IMR-90 (cell line): ENCODE results near the gene DIAPH1. TPM values are rescaled to one million over a fixed set of nuclear protein-coding genes. Genes with fewer than 3 reads are reported as not detected.

Experiments
- ATAC-seq: fragments of 200-7000 bp; cut with Tn5 transposase; 2 replicates; pipeline ENCODE4 v1.9.1; 2020; ENCODE audit warnings: low read depth, mild to moderate bottlenecking, moderate library complexity
- BruUV-seq: library from RNA; stranded (reverse); fragments of 400-500 nt; replicated peaks from 2 replicates; lab custom pipeline; 2021; lab: Mats Ljungman, UMichigan
- CTCF ChIA-PET: fragments of 300-600 bp; formaldehyde crosslinking; extraction: SDS; loops from one replicate; lab custom pipeline; 2021; ENCODE audit warnings: antibody characterized with exemption; lab: Yijun Ruan, JAX
- POLR2A ChIA-PET: fragments of 300-600 bp; sonication (Branson Sonifier 250); formaldehyde crosslinking; loops from one replicate; lab custom pipeline; 2022; ENCODE audit warnings: antibody characterized with exemption; ENCODE audit not compliant: unreplicated experiment; lab: Charles Lee
- DNase-seq: peaks from one replicate; pipeline ENCODE4 v3.0.0; 2013
- H2AFZ ChIP-seq: replicated peaks from 2 replicates; pipeline ENCODE3; 2013; ENCODE audit warnings: low read length, mild to moderate bottlenecking; ENCODE audit not compliant: poor library complexity
- H2AK5ac ChIP-seq: 2 replicates; pipeline ENCODE4 v1.6.1; 2013; ENCODE audit warnings: low read depth, low read length, inconsistent platforms
- H2AK9ac ChIP-seq: replicated peaks from 2 replicates; pipeline ENCODE3; 2013; ENCODE audit warnings: mild to moderate bottlenecking, low read depth, low read length, moderate library complexity; ENCODE audit not compliant: poor library complexity
- H2BK120ac ChIP-seq: 2 replicates; pipeline ENCODE4 v1.6.1; 2013; ENCODE audit warnings: low read depth, low read length, inconsistent platforms
- H2BK15ac ChIP-seq: 3 replicates; pipeline ENCODE4 v1.6.1; 2013; ENCODE audit warnings: low read depth, low read length, inconsistent platforms
- H2BK20ac ChIP-seq: 2 replicates; pipeline ENCODE4 v1.6.1; 2013; ENCODE audit warnings: low read depth, mild to moderate bottlenecking, inconsistent platforms, low read length, moderate library complexity
- H2BK5ac ChIP-seq: 2 replicates; pipeline ENCODE4 v1.6.1; 2013; ENCODE audit warnings: mild to moderate bottlenecking, low read depth, low read length, inconsistent platforms; ENCODE audit not compliant: poor library complexity, severe bottlenecking
- H3K14ac ChIP-seq: replicated peaks from 2 replicates; pipeline ENCODE4 v1.6.1; 2013; ENCODE audit warnings: low read depth, low read length, inconsistent platforms
- H3K18ac ChIP-seq: 2 replicates; pipeline ENCODE4 v1.6.1; 2013; ENCODE audit warnings: low read depth, low read length, control low read depth
- H3K23ac ChIP-seq: 2 replicates; pipeline ENCODE4 v1.6.1; 2013; ENCODE audit warnings: low read depth, low read length, inconsistent platforms
- H3K27ac ChIP-seq: 2 replicates; pipeline ENCODE4 v1.5.1; 2013; ENCODE audit warnings: mild to moderate bottlenecking, control low read depth, low read length; ENCODE audit not compliant: insufficient read depth
- H3K27me3 ChIP-seq: 2 replicates; pipeline ENCODE4 v1.6.1; 2013; ENCODE audit warnings: low read length; ENCODE audit not compliant: control insufficient read depth, insufficient read depth
- H3K36me3 ChIP-seq: 2 replicates; pipeline ENCODE4 v1.6.1; 2013; ENCODE audit warnings: low read length, mixed read lengths; ENCODE audit not compliant: control insufficient read depth, insufficient read depth
- H3K4ac ChIP-seq: 2 replicates; pipeline ENCODE4 v1.6.1; 2013; ENCODE audit warnings: low read depth, low read length, inconsistent platforms
- H3K4me1 ChIP-seq: 2 replicates; pipeline ENCODE4 v1.6.1; 2013; ENCODE audit warnings: low read length, mixed read lengths; ENCODE audit not compliant: control insufficient read depth, insufficient read depth
- H3K4me2 ChIP-seq: 2 replicates; pipeline ENCODE4 v1.6.1; 2013; ENCODE audit warnings: low read depth, mild to moderate bottlenecking, control low read depth, low read length, moderate library complexity
- H3K4me3 ChIP-seq: 2 replicates; pipeline ENCODE4 v1.5.1; 2013; ENCODE audit warnings: low read depth, mild to moderate bottlenecking, control low read depth, low read length, moderate library complexity; ENCODE audit not compliant: insufficient read depth
- H3K56ac ChIP-seq: 2 replicates; pipeline ENCODE4 v1.6.1; 2013; ENCODE audit warnings: low read length, inconsistent platforms; ENCODE audit not compliant: insufficient read depth; ENCODE audit errors: extremely low read depth
- H3K79me1 ChIP-seq, 2 experiments: 2 replicates each; pipeline ENCODE4 v1.6.1; 2013; ENCODE audit warnings: low read length in 2 of 2, inconsistent platforms in 1 of 2, low read depth in 1 of 2
- H3K9ac ChIP-seq: 2 replicates; pipeline ENCODE4 v1.6.1; 2013; ENCODE audit warnings: low read depth, low read length, control low read depth
- H3K9me1 ChIP-seq: 2 replicates; pipeline ENCODE4 v1.6.1; 2013; ENCODE audit warnings: low read length, inconsistent platforms; ENCODE audit not compliant: insufficient read depth
- H3K9me3 ChIP-seq: 2 replicates; pipeline ENCODE4 v1.6.1; 2013; ENCODE audit warnings: low read length; ENCODE audit not compliant: control insufficient read depth, insufficient read depth
- H4K20me1 ChIP-seq: 2 replicates; pipeline ENCODE4 v1.6.1; 2013; ENCODE audit warnings: low read length, inconsistent platforms; ENCODE audit not compliant: insufficient read depth
- H4K5ac ChIP-seq: 2 replicates; pipeline ENCODE4 v1.6.1; 2013; ENCODE audit warnings: mild to moderate bottlenecking, low read depth, low read length, control low read depth
- H4K8ac ChIP-seq, 2 experiments: 2 replicates each; pipeline ENCODE4 v1.6.1; 2013; ENCODE audit warnings: low read depth in 2 of 2, low read length in 2 of 2, control low read depth in 1 of 2, inconsistent platforms in 1 of 2
- H4K91ac ChIP-seq: 2 replicates; pipeline ENCODE4 v1.6.1; 2013; ENCODE audit warnings: low read depth, low read length, inconsistent platforms; ENCODE audit not compliant: insufficient read depth
- BHLHE40 ChIP-seq: fragments of 150-350 bp; IDR thresholded peaks from 2 replicates; pipeline ENCODE4 v1.6.1; 2016; ENCODE audit warnings: mild to moderate bottlenecking, low read depth, low read length
- CTCF ChIP-seq: conservative IDR thresholded peaks from 2 replicates; pipeline ENCODE4 v1.5.1; 2012; ENCODE audit warnings: mild to moderate bottlenecking, low read depth, low read length, improper control_type of control experiment
- MAZ ChIP-seq: IDR thresholded peaks from 2 replicates; pipeline ENCODE4 v1.6.1; 2012; ENCODE audit warnings: low read depth, mild to moderate bottlenecking, low read length, improper control_type of control experiment, moderate library complexity, borderline replicate concordance
- MXI1 ChIP-seq: IDR thresholded peaks from 2 replicates; pipeline ENCODE4 v1.6.1; 2012; ENCODE audit warnings: low read depth, mild to moderate bottlenecking, low read length, moderate library complexity, borderline replicate concordance
- POLR2A ChIP-seq: IDR thresholded peaks from 2 replicates; pipeline ENCODE4 v1.6.1; 2012; ENCODE audit warnings: mild to moderate bottlenecking, low read depth, low read length
- RAD21 ChIP-seq: IDR thresholded peaks from 2 replicates; pipeline ENCODE4 v1.6.1; 2012; ENCODE audit warnings: low read length, improper control_type of control experiment
- RCOR1 ChIP-seq: IDR thresholded peaks from 2 replicates; pipeline ENCODE4 v1.6.1; 2012; ENCODE audit warnings: mild to moderate bottlenecking, low read length, improper control_type of control experiment; ENCODE audit not compliant: insufficient replicate concordance
- RFX5 ChIP-seq: IDR thresholded peaks from 2 replicates; pipeline ENCODE4 v1.8.0; 2012; ENCODE audit warnings: low read depth, mild to moderate bottlenecking, low read length, moderate library complexity
- USF2 ChIP-seq: fragments of 150-350 bp; IDR thresholded peaks from 2 replicates; pipeline ENCODE4 v1.6.1; 2017; ENCODE audit warnings: mild to moderate bottlenecking, antibody characterized with exemption, low read length, low read depth
- WGBS, 2 experiments: methylation state at CpG; one replicate each; pipeline versions ENCODE4 v1.1.5 to v1.1.7; 2013; ENCODE audit warnings: missing lambda C conversion rate in 2 of 2; ENCODE audit not compliant: insufficient read length in 1 of 2; ENCODE audit errors: extremely low coverage in 2 of 2; 5-methylcytosine and 5-hydroxymethylcytosine counted together
- dilution Hi-C: fragments of 300-500 bp; cut with HindIII; formaldehyde crosslinking; loops from one replicate; pipeline ENCODE4 v1.14.3; 2018; ENCODE audit warnings: low sequenced_read_pairs; ENCODE audit not compliant: unreplicated experiment
- in situ Hi-C: fragments of 300-500 bp; cut with MboI; formaldehyde crosslinking; loops from 3 replicates; pipeline ENCODE4 v1.14.3; 2019; ENCODE audit warnings: low sequenced_read_pairs, inconsistent platforms, mixed read lengths
- intact Hi-C: fragments of 100-400 bp; cut with micrococcal nuclease; formaldehyde crosslinking; loops from 2 replicates; pipeline ENCODE4 v1.10.0; 2022
- polyA plus RNA-seq, 3 experiments: library from polyadenylated mRNA; depleted of rRNA; stranded (reverse); fragments of >200 nt; gene quantifications; 2 replicates each; pipeline ENCODE4 v1.2.3, GENCODE V29; 2012; ENCODE audit warnings: low replicate concordance in 1 of 3
- total RNA-seq: library from RNA; depleted of rRNA; stranded (reverse); fragments of >200 nt; gene quantifications from 2 replicates; pipeline ENCODE4 v1.2.3, GENCODE V29; 2012
- TF ChIP-seq, protein P1 (sequence below): fragments of 150-350 bp; IDR thresholded peaks from 2 replicates; pipeline ENCODE4 v1.6.1; 2016; ENCODE audit warnings: low read depth, mild to moderate bottlenecking, low read length, moderate library complexity, borderline replicate concordance

DIAPH1 gene
- total and polyA plus RNA-seq, 2 of the 4 experiments (the other 2 are of a cell fraction), result 12.0 to 37.4 TPM

DNA sequence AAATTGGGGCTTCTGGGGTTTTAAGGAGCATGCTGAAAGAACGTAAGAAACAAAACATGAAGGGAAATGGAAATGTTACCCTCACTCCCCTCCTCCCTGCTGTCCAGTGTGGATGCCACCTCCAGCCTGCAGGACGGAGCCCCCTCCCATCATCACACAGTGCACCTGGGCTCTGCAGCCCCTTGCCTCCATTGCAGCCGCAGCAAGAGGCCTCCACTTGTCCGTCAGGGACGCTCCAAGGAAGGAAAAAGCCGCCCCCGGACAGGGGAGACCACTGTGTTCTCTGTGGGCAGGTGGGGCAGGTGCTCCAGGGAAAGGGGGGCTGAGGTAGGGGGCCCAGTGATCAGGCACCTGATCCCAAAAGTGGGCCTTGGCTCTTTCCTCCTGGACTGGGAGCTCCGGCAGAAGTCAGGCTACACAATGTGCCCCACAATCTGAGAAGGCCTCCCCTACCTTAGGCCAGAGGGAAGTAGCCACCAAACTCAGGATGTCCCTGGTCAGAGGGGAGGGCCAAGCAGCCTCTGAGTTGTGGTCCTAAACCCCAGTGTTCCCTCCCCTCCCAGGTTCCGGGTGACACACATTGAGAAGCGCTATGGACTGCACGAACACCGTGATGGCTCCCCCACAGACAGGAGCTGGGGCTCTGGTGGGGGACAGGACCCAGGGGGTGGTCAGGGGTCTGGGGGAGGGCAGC is 20.7 kb upstream of the DIAPH1 start:
- no peak overlapping the region for H3K23ac ChIP-seq
- H3K9me3 ChIP-seq, result no peaks in the 10 kb centered on the region
- no CpG with 5 or more reads among the region's 12 CpGs for WGBS, 2 experiments
- H2BK120ac ChIP-seq, result no peak overlapping the region
- no peak overlapping the region for H3K14ac ChIP-seq
- H2AK9ac ChIP-seq, result no peak overlapping the region
- peaks cover 12% of the 10 kb centered on the region for H3K4me1 ChIP-seq
- no peak overlapping the region for H4K5ac ChIP-seq
- no peak overlapping the region for H3K4ac ChIP-seq
- peaks cover 16 to 36% of the 10 kb centered on the region in 2 experiments for H3K79me1 ChIP-seq
- no peak overlapping the region for H2AK5ac ChIP-seq
- peaks cover 18% of the 10 kb centered on the region for H3K36me3 ChIP-seq
- dilution Hi-C loops (no loop called here), in situ Hi-C loops (no loop called here), intact Hi-C loops (no loop called here)
- ChIA-PET POLR2A (no interaction called here), CTCF (no interaction called here)
- ATAC-seq (no peak), DNase-seq (no peak)
- H3K9me1 ChIP-seq, result peaks cover 28% of the 10 kb centered on the region
- no peak overlapping the region for H4K91ac ChIP-seq
- no peak overlapping the region for H3K56ac ChIP-seq
- H2AFZ ChIP-seq, result no peak overlapping the region
- H2BK20ac ChIP-seq, result no peak overlapping the region
- BruUV-seq, result no TSS peak
- no peak overlapping the region for H3K9ac ChIP-seq
- no peak overlapping the region for H2BK5ac ChIP-seq
- peaks cover 23% of the 10 kb centered on the region for H4K20me1 ChIP-seq
- H3K4me2 ChIP-seq, result no peak overlapping the region
- no peaks in the 10 kb centered on the region for H3K27me3 ChIP-seq
- H2BK15ac ChIP-seq, result no peak overlapping the region
- no peak overlapping the region for H3K18ac ChIP-seq
- no peak overlapping the region for H3K27ac ChIP-seq
- H4K8ac ChIP-seq, result no peak overlapping the region
- no peak for TF ChIP-seq RAD21
- TF ChIP-seq CTCF, result no peak
- no peak for TF ChIP-seq RFX5
- TF ChIP-seq USF2, result no peak
- TF ChIP-seq, protein P1, sequence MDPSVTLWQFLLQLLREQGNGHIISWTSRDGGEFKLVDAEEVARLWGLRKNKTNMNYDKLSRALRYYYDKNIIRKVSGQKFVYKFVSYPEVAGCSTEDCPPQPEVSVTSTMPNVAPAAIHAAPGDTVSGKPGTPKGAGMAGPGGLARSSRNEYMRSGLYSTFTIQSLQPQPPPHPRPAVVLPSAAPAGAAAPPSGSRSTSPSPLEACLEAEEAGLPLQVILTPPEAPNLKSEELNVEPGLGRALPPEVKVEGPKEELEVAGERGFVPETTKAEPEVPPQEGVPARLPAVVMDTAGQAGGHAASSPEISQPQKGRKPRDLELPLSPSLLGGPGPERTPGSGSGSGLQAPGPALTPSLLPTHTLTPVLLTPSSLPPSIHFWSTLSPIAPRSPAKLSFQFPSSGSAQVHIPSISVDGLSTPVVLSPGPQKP, result no peak
- no peak for TF ChIP-seq MXI1
- TF ChIP-seq POLR2A, result no peak
- no peak for TF ChIP-seq RCOR1
- no peak for TF ChIP-seq BHLHE40
- TF ChIP-seq MAZ, result no peak
- H3K4me3 ChIP-seq, result no peak overlapping the region
